ENCODE measurements around the gene OARD1. TPM values are rescaled to one million over a fixed set of nuclear protein-coding genes. Genes with fewer than 3 reads are reported as not detected.
A peak's percentile ranks its signal among the peaks of the same experiment; 100 is the strongest.
"Not testable (repeated sequence)": the region's sequence is repeated elsewhere in the genome, so short reads cannot be mapped to it uniquely, and the experiment has no call there.

OARD1 gene
- total and polyA plus RNA-seq, 3 donors from 2014 or later, result 47.6 to 90.8 (median 55.8) TPM

- Histone ChIP-seq H3K4me3 (no peak overlapping the region), H3K36me3 (ENCODE audit: low read depth, missing control alignments) (no peaks in the 10 kb centered on the region), H3K9me3 (no peaks in the 10 kb centered on the region), H3K27me3 (no peaks in the 10 kb centered on the region), H3K4me1 (peaks cover 3% of the 10 kb centered on the region), H3K27ac (no peak overlapping the region)
- DNase-seq, result no peak
- TF ChIP-seq, protein P1, sequence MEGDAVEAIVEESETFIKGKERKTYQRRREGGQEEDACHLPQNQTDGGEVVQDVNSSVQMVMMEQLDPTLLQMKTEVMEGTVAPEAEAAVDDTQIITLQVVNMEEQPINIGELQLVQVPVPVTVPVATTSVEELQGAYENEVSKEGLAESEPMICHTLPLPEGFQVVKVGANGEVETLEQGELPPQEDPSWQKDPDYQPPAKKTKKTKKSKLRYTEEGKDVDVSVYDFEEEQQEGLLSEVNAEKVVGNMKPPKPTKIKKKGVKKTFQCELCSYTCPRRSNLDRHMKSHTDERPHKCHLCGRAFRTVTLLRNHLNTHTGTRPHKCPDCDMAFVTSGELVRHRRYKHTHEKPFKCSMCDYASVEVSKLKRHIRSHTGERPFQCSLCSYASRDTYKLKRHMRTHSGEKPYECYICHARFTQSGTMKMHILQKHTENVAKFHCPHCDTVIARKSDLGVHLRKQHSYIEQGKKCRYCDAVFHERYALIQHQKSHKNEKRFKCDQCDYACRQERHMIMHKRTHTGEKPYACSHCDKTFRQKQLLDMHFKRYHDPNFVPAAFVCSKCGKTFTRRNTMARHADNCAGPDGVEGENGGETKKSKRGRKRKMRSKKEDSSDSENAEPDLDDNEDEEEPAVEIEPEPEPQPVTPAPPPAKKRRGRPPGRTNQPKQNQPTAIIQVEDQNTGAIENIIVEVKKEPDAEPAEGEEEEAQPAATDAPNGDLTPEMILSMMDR (IDR thresholded peaks at IDR 0.05), result no peak
- no peak for TF ChIP-seq POLR2A (IDR thresholded peaks at IDR 0.05)
- intact Hi-C loops (cut with DNase I; ENCODE audit: low total_unique reads), result no loop called here
These were observed 49.9 kb downstream of the OARD1 start for GRCh38 chr6:41022294-41022693.

DNA sequence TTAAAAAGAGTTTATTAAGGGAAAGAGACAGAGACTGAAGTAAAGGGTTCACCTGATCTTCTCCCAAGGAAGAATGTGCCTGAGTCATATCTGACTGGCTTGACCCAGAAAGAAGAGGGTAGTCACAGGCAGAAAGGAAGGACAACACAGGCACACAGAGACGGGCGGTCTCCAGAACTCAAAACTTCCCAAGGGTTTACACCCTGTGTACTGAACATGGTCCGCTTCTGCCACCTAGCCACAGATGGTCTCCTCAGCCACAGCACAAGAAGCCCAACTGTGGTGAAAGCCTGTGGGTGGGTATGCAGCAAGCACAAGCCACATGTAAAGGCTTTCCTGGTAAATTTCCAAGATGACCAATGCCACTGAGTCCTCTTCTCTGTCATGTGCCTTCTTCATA lies 50.3 kb downstream of the OARD1 start:
- no peak overlapping the region for H3K27ac ChIP-seq
- no peaks in the 10 kb centered on the region for H3K36me3 ChIP-seq (ENCODE audit: low read depth, missing control alignments)
- intact Hi-C loops (cut with DNase I; ENCODE audit: low total_unique reads), result no loop called here
- H3K4me1 ChIP-seq, result no peaks in the 10 kb centered on the region
- H3K4me3 ChIP-seq, result no peak overlapping the region
- no peak for TF ChIP-seq POLR2A (IDR thresholded peaks at IDR 0.05)
- TF ChIP-seq, protein P1 (IDR thresholded peaks at IDR 0.05), result no peak
- H3K27me3 ChIP-seq, result no peaks in the 10 kb centered on the region
- H3K9me3 ChIP-seq, result no peaks in the 10 kb centered on the region
- peak; percentile 44 for DNase-seq
- 75 to 96% methylated on average over 3 of the region's 3 CpGs for WGBS, 2 donors

DNA sequence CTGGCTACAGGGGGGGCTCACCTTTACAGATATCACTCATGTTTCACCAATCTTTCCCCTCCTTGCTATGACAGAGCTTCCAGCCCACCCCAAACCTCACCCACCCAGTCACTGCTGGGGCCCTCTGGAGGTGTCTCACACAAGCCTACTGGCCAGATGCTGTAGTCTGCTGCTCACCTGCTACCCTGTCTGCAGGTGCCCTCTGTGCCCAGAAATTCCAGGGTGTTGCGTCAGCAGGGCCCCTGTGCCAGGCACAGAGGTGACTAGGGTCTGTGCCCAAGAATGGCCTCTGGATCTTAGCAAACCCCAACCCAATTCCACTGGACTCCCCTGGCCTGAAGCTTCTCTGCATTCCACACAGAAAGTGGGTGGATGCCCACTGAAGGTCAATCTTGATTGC lies 54.5 kb downstream of the OARD1 start:
- no peaks in the 10 kb centered on the region for H3K27me3 ChIP-seq
- TF ChIP-seq POLR2A (IDR thresholded peaks at IDR 0.05), result no peak
- TF ChIP-seq, protein P1 (IDR thresholded peaks at IDR 0.05), result no peak
- H3K4me1 ChIP-seq, result no peaks in the 10 kb centered on the region
- DNase-seq, result no peak
- 100% methylated on average over 1 of the region's 1 CpG for WGBS, 2 donors
- intact Hi-C loops (cut with DNase I; ENCODE audit: low total_unique reads), result no loop called here
- no peak overlapping the region for H3K27ac ChIP-seq
- no peaks in the 10 kb centered on the region for H3K36me3 ChIP-seq (ENCODE audit: low read depth, missing control alignments)
- no peaks in the 10 kb centered on the region for H3K9me3 ChIP-seq
- no peak overlapping the region for H3K4me3 ChIP-seq

- H3K9me3 ChIP-seq; H3K4me1 ChIP-seq; H3K27me3 ChIP-seq; H3K27ac ChIP-seq; DNase-seq; intact Hi-C loops (cut with DNase I; ENCODE audit: low total_unique reads); H3K36me3 ChIP-seq (ENCODE audit: low read depth, missing control alignments); H3K4me3 ChIP-seq: not testable (repeated sequence)
- 96 to 97% methylated on average over 5 of the region's 5 CpGs for WGBS, 2 donors
These were observed 56.3 kb downstream of the OARD1 start for GRCh38 chr6:41015860-41016259.

DNA sequence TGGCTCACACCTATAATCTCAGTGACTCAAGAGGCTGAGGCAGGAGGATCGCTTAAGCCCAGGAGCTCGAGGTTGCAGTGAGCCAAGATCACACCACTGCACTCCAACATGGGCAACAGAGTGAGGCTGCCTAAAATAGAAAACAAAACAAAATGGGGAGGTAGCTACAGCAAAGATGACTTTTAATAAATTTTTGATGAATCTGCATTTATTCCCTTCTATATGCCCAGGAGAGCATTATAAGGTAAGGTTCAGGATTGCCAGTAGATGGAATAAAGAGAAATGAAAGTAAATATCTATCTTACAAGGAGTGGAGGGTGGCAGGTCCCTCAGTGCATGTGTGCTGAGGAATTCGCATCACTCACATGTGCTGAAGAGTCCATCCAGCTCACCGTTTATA lies 57.4 kb downstream of the OARD1 start:
- Histone ChIP-seq H3K4me1 (no peaks in the 10 kb centered on the region), H3K27me3 (no peaks in the 10 kb centered on the region), H3K9me3 (no peaks in the 10 kb centered on the region), H3K4me3 (no peak overlapping the region), H3K36me3 (ENCODE audit: low read depth, missing control alignments) (no peaks in the 10 kb centered on the region), H3K27ac (no peak overlapping the region)
- DNase-seq, result no peak
- intact Hi-C loops (cut with DNase I; ENCODE audit: low total_unique reads), result no loop called here
- no peak for TF ChIP-seq POLR2A (IDR thresholded peaks at IDR 0.05)
- TF ChIP-seq, protein P1 (IDR thresholded peaks at IDR 0.05), result no peak
- 93 to 96% methylated on average over 4 of the region's 4 CpGs for WGBS, 2 donors

Other genes with a start within 250 kb of the OARD1 start
- 1 to 10 TPM; 2.0 to 3.2 TPM for gene UNC5CL, start 33.1 kb downstream of the OARD1 start, total RNA-seq
- 3.1 TPM for gene UNC5CL, start 33.1 kb downstream of the OARD1 start, polyA plus RNA-seq (ENCODE audit: insufficient read depth, low read depth, low replicate concordance)
- not detected for gene TSPO2, start 29.9 kb downstream of the OARD1 start, total RNA-seq
- not detected for gene TSPO2, start 29.9 kb downstream of the OARD1 start, polyA plus RNA-seq (ENCODE audit: insufficient read depth, low read depth, low replicate concordance)
- 1 to 10 TPM in 1 of 2 donors, under 1 TPM in 1; 0.87 to 1.2 TPM for gene APOBEC2, start 19.2 kb downstream of the OARD1 start, total RNA-seq
- 8.5 TPM for gene APOBEC2, start 19.2 kb downstream of the OARD1 start, polyA plus RNA-seq (ENCODE audit: insufficient read depth, low read depth, low replicate concordance)
- gene NFYA, start 618 bp upstream of the OARD1 start, total RNA-seq, result 10 to 100 TPM; 70.6 to 82.0 TPM
- gene NFYA, start 618 bp upstream of the OARD1 start, polyA plus RNA-seq (ENCODE audit: insufficient read depth, low read depth, low replicate concordance), result 87.7 TPM
- not detected for gene TREML1, start 82.0 kb upstream of the OARD1 start, total RNA-seq
- gene TREML1, start 82.0 kb upstream of the OARD1 start, polyA plus RNA-seq (ENCODE audit: insufficient read depth, low read depth, low replicate concordance), result not detected
- gene TREM2, start 90.8 kb upstream of the OARD1 start, total RNA-seq, result 1 to 10 TPM in 1 of 2 donors, under 1 TPM in 1; 0.63 to 2.2 TPM
- gene TREM2, start 90.8 kb upstream of the OARD1 start, polyA plus RNA-seq (ENCODE audit: insufficient read depth, low read depth, low replicate concordance), result 2.8 TPM
- 1 to 10 TPM; 1.1 to 1.8 TPM for gene TREML2, start 128.8 kb upstream of the OARD1 start, total RNA-seq
- gene TREML2, start 128.8 kb upstream of the OARD1 start, polyA plus RNA-seq (ENCODE audit: insufficient read depth, low read depth, low replicate concordance), result 5.8 TPM
- not detected for gene TREML4, start 156.0 kb upstream of the OARD1 start, total RNA-seq
- gene TREML4, start 156.0 kb upstream of the OARD1 start, polyA plus RNA-seq (ENCODE audit: insufficient read depth, low read depth, low replicate concordance), result not detected
- gene TREM1, start 214.3 kb upstream of the OARD1 start, total RNA-seq, result under 1 TPM; 0.16 to 0.93 TPM
- 1.4 TPM for gene TREM1, start 214.3 kb upstream of the OARD1 start, polyA plus RNA-seq (ENCODE audit: insufficient read depth, low read depth, low replicate concordance)